SK-N-MC (cell line): ENCODE data around the gene UTP25.

ENCODE experiments used
- EZH2 ChIP-seq: fragments of 200-600 bp; sonication (generic); IDR thresholded peaks from one replicate; pipeline ENCODE4 v1.6.1; 2017; ENCODE audit warnings: antibody characterized with exemption
- POLR2AphosphoS5 ChIP-seq: IDR thresholded peaks from 2 replicates; pipeline ENCODE4 v1.6.1; 2012; ENCODE audit warnings: mild to moderate bottlenecking, low read depth, low read length, borderline replicate concordance

DNA sequence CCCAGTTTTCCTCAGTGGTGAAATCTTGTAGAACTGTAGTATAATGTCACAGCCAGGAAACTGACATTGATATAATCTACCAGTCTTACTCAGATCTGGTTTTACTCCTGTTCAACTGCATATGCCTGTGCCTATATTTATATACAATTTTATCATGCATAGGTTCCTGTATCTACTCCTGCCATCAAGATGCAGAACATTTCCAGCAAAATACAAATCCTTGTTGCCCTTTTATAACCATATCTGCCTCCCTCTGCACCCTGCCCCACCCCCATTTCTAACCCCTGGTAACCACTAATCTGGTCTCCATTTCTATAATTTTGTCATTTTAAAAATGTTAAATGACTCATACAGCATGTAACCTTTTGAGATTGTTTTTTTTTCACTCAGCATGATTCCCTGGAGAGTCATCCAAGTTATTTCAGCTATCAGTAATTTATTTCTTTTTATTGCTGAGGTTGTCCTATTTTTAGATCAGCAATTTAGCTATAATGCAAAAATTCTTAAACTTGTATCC lies 8.1 kb downstream of the UTP25 start:
- TF ChIP-seq POLR2AphosphoS5, result no peak
- no peak for TF ChIP-seq EZH2
